IMR-90 (cell line): ENCODE results near the gene MTM1. TPM values are rescaled to one million over a fixed set of nuclear protein-coding genes. Genes with fewer than 3 reads are reported as not detected.

ENCODE experiments used
- ATAC-seq: fragments of 200-7000 bp; cut with Tn5 transposase; 2 replicates; pipeline ENCODE4 v1.9.1; 2020; ENCODE audit warnings: low read depth, mild to moderate bottlenecking, moderate library complexity
- BruUV-seq: library from RNA; stranded (reverse); fragments of 400-500 nt; replicated peaks from 2 replicates; lab custom pipeline; 2021; lab: Mats Ljungman, UMichigan
- CTCF ChIA-PET: fragments of 300-600 bp; formaldehyde crosslinking; extraction: SDS; loops from one replicate; lab custom pipeline; 2021; ENCODE audit warnings: antibody characterized with exemption; lab: Yijun Ruan, JAX
- POLR2A ChIA-PET: fragments of 300-600 bp; sonication (Branson Sonifier 250); formaldehyde crosslinking; loops from one replicate; lab custom pipeline; 2022; ENCODE audit warnings: antibody characterized with exemption; ENCODE audit not compliant: unreplicated experiment; lab: Charles Lee
- DNase-seq: peaks from one replicate; pipeline ENCODE4 v3.0.0; 2013
- H2AFZ ChIP-seq: replicated peaks from 2 replicates; pipeline ENCODE3; 2013; ENCODE audit warnings: low read length, mild to moderate bottlenecking; ENCODE audit not compliant: poor library complexity
- H2AK5ac ChIP-seq: 2 replicates; pipeline ENCODE4 v1.6.1; 2013; ENCODE audit warnings: low read depth, low read length, inconsistent platforms
- H2AK9ac ChIP-seq: replicated peaks from 2 replicates; pipeline ENCODE3; 2013; ENCODE audit warnings: mild to moderate bottlenecking, low read depth, low read length, moderate library complexity; ENCODE audit not compliant: poor library complexity
- H2BK120ac ChIP-seq: 2 replicates; pipeline ENCODE4 v1.6.1; 2013; ENCODE audit warnings: low read depth, low read length, inconsistent platforms
- H2BK15ac ChIP-seq: 3 replicates; pipeline ENCODE4 v1.6.1; 2013; ENCODE audit warnings: low read depth, low read length, inconsistent platforms
- H2BK20ac ChIP-seq: 2 replicates; pipeline ENCODE4 v1.6.1; 2013; ENCODE audit warnings: low read depth, mild to moderate bottlenecking, inconsistent platforms, low read length, moderate library complexity
- H2BK5ac ChIP-seq: 2 replicates; pipeline ENCODE4 v1.6.1; 2013; ENCODE audit warnings: mild to moderate bottlenecking, low read depth, low read length, inconsistent platforms; ENCODE audit not compliant: poor library complexity, severe bottlenecking
- H3K14ac ChIP-seq: replicated peaks from 2 replicates; pipeline ENCODE4 v1.6.1; 2013; ENCODE audit warnings: low read depth, low read length, inconsistent platforms
- H3K18ac ChIP-seq: 2 replicates; pipeline ENCODE4 v1.6.1; 2013; ENCODE audit warnings: low read depth, low read length, control low read depth
- H3K23ac ChIP-seq: 2 replicates; pipeline ENCODE4 v1.6.1; 2013; ENCODE audit warnings: low read depth, low read length, inconsistent platforms
- H3K27ac ChIP-seq: 2 replicates; pipeline ENCODE4 v1.5.1; 2013; ENCODE audit warnings: mild to moderate bottlenecking, control low read depth, low read length; ENCODE audit not compliant: insufficient read depth
- H3K27me3 ChIP-seq: 2 replicates; pipeline ENCODE4 v1.6.1; 2013; ENCODE audit warnings: low read length; ENCODE audit not compliant: control insufficient read depth, insufficient read depth
- H3K36me3 ChIP-seq: 2 replicates; pipeline ENCODE4 v1.6.1; 2013; ENCODE audit warnings: low read length, mixed read lengths; ENCODE audit not compliant: control insufficient read depth, insufficient read depth
- H3K4ac ChIP-seq: 2 replicates; pipeline ENCODE4 v1.6.1; 2013; ENCODE audit warnings: low read depth, low read length, inconsistent platforms
- H3K4me1 ChIP-seq: 2 replicates; pipeline ENCODE4 v1.6.1; 2013; ENCODE audit warnings: low read length, mixed read lengths; ENCODE audit not compliant: control insufficient read depth, insufficient read depth
- H3K4me2 ChIP-seq: 2 replicates; pipeline ENCODE4 v1.6.1; 2013; ENCODE audit warnings: low read depth, mild to moderate bottlenecking, control low read depth, low read length, moderate library complexity
- H3K4me3 ChIP-seq: 2 replicates; pipeline ENCODE4 v1.5.1; 2013; ENCODE audit warnings: low read depth, mild to moderate bottlenecking, control low read depth, low read length, moderate library complexity; ENCODE audit not compliant: insufficient read depth
- H3K56ac ChIP-seq: 2 replicates; pipeline ENCODE4 v1.6.1; 2013; ENCODE audit warnings: low read length, inconsistent platforms; ENCODE audit not compliant: insufficient read depth; ENCODE audit errors: extremely low read depth
- H3K79me1 ChIP-seq, 2 experiments: 2 replicates each; pipeline ENCODE4 v1.6.1; 2013; ENCODE audit warnings: low read length in 2 of 2, inconsistent platforms in 1 of 2, low read depth in 1 of 2
- H3K9ac ChIP-seq: 2 replicates; pipeline ENCODE4 v1.6.1; 2013; ENCODE audit warnings: low read depth, low read length, control low read depth
- H3K9me1 ChIP-seq: 2 replicates; pipeline ENCODE4 v1.6.1; 2013; ENCODE audit warnings: low read length, inconsistent platforms; ENCODE audit not compliant: insufficient read depth
- H3K9me3 ChIP-seq: 2 replicates; pipeline ENCODE4 v1.6.1; 2013; ENCODE audit warnings: low read length; ENCODE audit not compliant: control insufficient read depth, insufficient read depth
- H4K20me1 ChIP-seq: 2 replicates; pipeline ENCODE4 v1.6.1; 2013; ENCODE audit warnings: low read length, inconsistent platforms; ENCODE audit not compliant: insufficient read depth
- H4K5ac ChIP-seq: 2 replicates; pipeline ENCODE4 v1.6.1; 2013; ENCODE audit warnings: mild to moderate bottlenecking, low read depth, low read length, control low read depth
- H4K8ac ChIP-seq, 2 experiments: 2 replicates each; pipeline ENCODE4 v1.6.1; 2013; ENCODE audit warnings: low read depth in 2 of 2, low read length in 2 of 2, control low read depth in 1 of 2, inconsistent platforms in 1 of 2
- H4K91ac ChIP-seq: 2 replicates; pipeline ENCODE4 v1.6.1; 2013; ENCODE audit warnings: low read depth, low read length, inconsistent platforms; ENCODE audit not compliant: insufficient read depth
- RAD21 ChIP-seq: IDR thresholded peaks from 2 replicates; pipeline ENCODE4 v1.6.1; 2012; ENCODE audit warnings: low read length, improper control_type of control experiment
- WGBS, 2 experiments: methylation state at CpG; one replicate each; pipeline versions ENCODE4 v1.1.5 to v1.1.7; 2013; ENCODE audit warnings: missing lambda C conversion rate in 2 of 2; ENCODE audit not compliant: insufficient read length in 1 of 2; ENCODE audit errors: extremely low coverage in 2 of 2; 5-methylcytosine and 5-hydroxymethylcytosine counted together
- dilution Hi-C: fragments of 300-500 bp; cut with HindIII; formaldehyde crosslinking; loops from one replicate; pipeline ENCODE4 v1.14.3; 2018; ENCODE audit warnings: low sequenced_read_pairs; ENCODE audit not compliant: unreplicated experiment
- in situ Hi-C: fragments of 300-500 bp; cut with MboI; formaldehyde crosslinking; loops from 3 replicates; pipeline ENCODE4 v1.14.3; 2019; ENCODE audit warnings: low sequenced_read_pairs, inconsistent platforms, mixed read lengths
- intact Hi-C: fragments of 100-400 bp; cut with micrococcal nuclease; formaldehyde crosslinking; loops from 2 replicates; pipeline ENCODE4 v1.10.0; 2022
- polyA plus RNA-seq, 3 experiments: library from polyadenylated mRNA; depleted of rRNA; stranded (reverse); fragments of >200 nt; gene quantifications; 2 replicates each; pipeline ENCODE4 v1.2.3, GENCODE V29; 2012; ENCODE audit warnings: low replicate concordance in 1 of 3
- total RNA-seq: library from RNA; depleted of rRNA; stranded (reverse); fragments of >200 nt; gene quantifications from 2 replicates; pipeline ENCODE4 v1.2.3, GENCODE V29; 2012

The MTM1 gene
- total and polyA plus RNA-seq, 2 of the 4 experiments (the other 2 are of a cell fraction) = 3.8 to 5.6 TPM

DNA sequence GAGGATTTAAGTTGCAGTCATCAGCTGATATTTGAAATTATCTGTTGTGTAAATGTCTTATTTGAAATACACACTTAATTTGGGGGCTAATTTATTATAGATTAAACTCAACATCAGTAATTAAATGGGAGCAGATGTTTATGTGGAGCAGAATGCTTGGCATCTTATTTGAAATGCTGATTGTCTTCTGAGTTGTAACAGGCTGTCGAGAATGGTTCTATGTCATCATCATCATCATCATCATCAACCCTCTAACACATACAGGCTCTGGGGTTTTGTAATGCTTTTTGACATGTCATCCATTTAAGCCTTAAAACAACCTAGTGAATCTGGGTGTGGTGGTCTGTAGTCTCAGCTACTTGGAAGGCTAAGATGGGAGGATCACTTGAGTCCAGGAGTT lies 133.0 kb downstream of the MTM1 start:
- H3K79me1 ChIP-seq = peaks cover 3 to 11% of the 10 kb centered on the region in 2 experiments; a peak in 3 of 4 replicates
- no peak overlapping the region for H4K8ac ChIP-seq
- no peak overlapping the region for H2BK20ac ChIP-seq
- ChIA-PET CTCF (no interaction called here), POLR2A (no interaction called here)
- no peak overlapping the region for H3K9ac ChIP-seq
- no peak overlapping the region for H3K4ac ChIP-seq
- in situ Hi-C loops (loop anchor here (25.0 kb wide), 2 partner anchors 339 to 739 kb away; partner anchors contain the start of gene MAMLD1), dilution Hi-C loops (no loop called here), intact Hi-C loops (no loop called here)
- no peak overlapping the region for H2BK120ac ChIP-seq
- TF ChIP-seq RAD21 = no peak
- no peak overlapping the region for H3K4me3 ChIP-seq
- H4K20me1 ChIP-seq = no peaks in the 10 kb centered on the region
- H2AK5ac ChIP-seq = no peak overlapping the region
- H2AFZ ChIP-seq = no peak overlapping the region
- no peaks in the 10 kb centered on the region for H3K9me1 ChIP-seq
- no peak overlapping the region for H4K5ac ChIP-seq
- no peaks in the 10 kb centered on the region for H3K9me3 ChIP-seq
- peaks cover 2% of the 10 kb centered on the region; the same call in 1 of the 2 replicates for H3K36me3 ChIP-seq
- H3K23ac ChIP-seq = no peak overlapping the region
- BruUV-seq = no TSS peak
- no peak overlapping the region for H2AK9ac ChIP-seq
- H2BK15ac ChIP-seq = no peak overlapping the region
- no peak overlapping the region for H3K18ac ChIP-seq
- H4K91ac ChIP-seq = no peak overlapping the region
- no CpG with 5 or more reads among the region's 1 CpG for WGBS, 2 experiments
- peaks cover 4% of the 10 kb centered on the region; the same call in 1 of the 2 replicates for H3K4me1 ChIP-seq
- DNase-seq = no peak
- no peak overlapping the region for H3K14ac ChIP-seq
- H3K4me2 ChIP-seq = no peak overlapping the region
- H3K27me3 ChIP-seq = no peaks in the 10 kb centered on the region
- no peak overlapping the region for H3K27ac ChIP-seq
- ATAC-seq = no peak
- H3K56ac ChIP-seq = no peak overlapping the region
- no peak overlapping the region for H2BK5ac ChIP-seq
